GM12878 (cell line): ENCODE results near the gene NR4A2. TPM values are rescaled to one million over a fixed set of nuclear protein-coding genes. Genes with fewer than 3 reads are reported as not detected.
A peak's percentile ranks its signal among the peaks of the same experiment; 100 is the strongest.

Experiments used
- ATAC-seq: fragments of 200-7000 bp; cut with Tn5 transposase; 3 replicates; pipeline ENCODE4 v1.9.1; 2020; ENCODE audit warnings: mild to moderate bottlenecking, moderate library complexity
- BruUV-seq: library from RNA; stranded (reverse); fragments of 400-500 nt; replicated peaks from 2 replicates; lab custom pipeline; 2021; lab: Mats Ljungman, UMichigan
- CTCF ChIA-PET: fragments of 300-600 bp; sonication (Branson Sonifier 250); formaldehyde crosslinking; extraction: SDS; loops from one replicate; lab custom pipeline; 2021; ENCODE audit warnings: inconsistent platforms; lab: Yijun Ruan, JAX
- POLR2A ChIA-PET: fragments of 350-600 bp; formaldehyde crosslinking; extraction: SDS; loops from one replicate; lab custom pipeline; 2021; ENCODE audit warnings: inconsistent platforms; lab: Charles Lee
- RAD21 ChIA-PET: fragments of 300-600 bp; sonication (Branson Sonifier 250); formaldehyde crosslinking; loops from one replicate; lab custom pipeline; 2023; ENCODE audit warnings: antibody characterized with exemption; ENCODE audit not compliant: unreplicated experiment; lab: Charles Lee
- SMC1A ChIA-PET: fragments of 300-600 bp; sonication (Branson Sonifier 250); formaldehyde crosslinking; loops from one replicate; lab custom pipeline; 2023; ENCODE audit not compliant: unreplicated experiment, uncharacterized antibody; lab: Charles Lee
- DNase-seq: peaks from one replicate; pipeline ENCODE4 v3.0.0-alpha.2; 2011; ENCODE audit warnings: low read depth, low spot score
- FAIRE-seq: peaks from 3 replicates; lab custom pipeline; 2011; peaks lifted over from hg19 to GRCh38; lab: Jason Lieb, UNC
- H2AFZ ChIP-seq: 2 replicates; pipeline ENCODE4 v1.6.0; 2011; ENCODE audit warnings: low read depth, low read length, control low read depth; ENCODE audit not compliant: control insufficient read depth
- H3K27ac ChIP-seq: 2 replicates; pipeline ENCODE4 v1.5.1; 2011; ENCODE audit warnings: control low read depth; ENCODE audit not compliant: control insufficient read depth, insufficient read depth
- H3K27me3 ChIP-seq, 2 experiments: replicated peaks in 1 of 2; 2 replicates each; pipeline versions ENCODE4 v1.6.0 to v1.6.1; 2011; ENCODE audit warnings: low read length in 1 of 2; ENCODE audit not compliant: control insufficient read depth in 2 of 2, insufficient read depth in 2 of 2
- H3K36me3 ChIP-seq, 2 experiments: 2 replicates each; pipeline ENCODE4 v1.5.1; 2011; ENCODE audit warnings: low read length in 1 of 2; ENCODE audit not compliant: control insufficient read depth in 2 of 2, insufficient read depth in 2 of 2
- H3K4me1 ChIP-seq: 2 replicates; pipeline ENCODE4 v1.6.1; 2011; ENCODE audit warnings: mild to moderate bottlenecking, low read length, moderate library complexity, mixed read lengths; ENCODE audit not compliant: control insufficient read depth, insufficient read depth
- H3K4me2 ChIP-seq: 2 replicates; pipeline ENCODE4 v1.6.0; 2011; ENCODE audit warnings: control low read depth; ENCODE audit not compliant: control insufficient read depth, insufficient read depth
- H3K4me3 ChIP-seq: fragments of 200-600 bp; sonication (generic); 2 replicates; pipeline ENCODE4 v1.5.1; 2016
- H3K79me2 ChIP-seq: 2 replicates; pipeline ENCODE4 v1.6.0; 2011; ENCODE audit warnings: low read length; ENCODE audit not compliant: control insufficient read depth, insufficient read depth
- H3K9ac ChIP-seq: 2 replicates; pipeline ENCODE4 v1.8.0; 2011; ENCODE audit warnings: low read length, control low read depth, mixed read lengths; ENCODE audit not compliant: control insufficient read depth, insufficient read depth
- H3K9me3 ChIP-seq: replicated peaks from 3 replicates; pipeline ENCODE4 v1.5.1; 2011; ENCODE audit warnings: mild to moderate bottlenecking, low read length; ENCODE audit not compliant: control insufficient read depth, insufficient read depth
- H4K20me1 ChIP-seq: 2 replicates; pipeline ENCODE4 v1.6.0; 2011; ENCODE audit not compliant: control insufficient read depth, insufficient read depth
- FOS ChIP-seq: IDR thresholded peaks from 3 replicates; pipeline ENCODE4 v1.6.1; 2011; ENCODE audit warnings: borderline replicate concordance; ENCODE audit not compliant: insufficient read length; ENCODE audit errors: extremely low read depth
- SREBF2 ChIP-seq: IDR thresholded peaks from 2 replicates; pipeline ENCODE4 v1.6.1; 2012; ENCODE audit warnings: mild to moderate bottlenecking, low read length
- TCF12 ChIP-seq: IDR thresholded peaks from 2 replicates; pipeline ENCODE4 v1.6.1; 2011; ENCODE audit warnings: low read depth, mild to moderate bottlenecking, low read length
- WGBS: methylation state at CpG from one replicate; pipeline ENCODE4 v1.1.6; 2016; ENCODE audit warnings: low lambda C conversion rate; ENCODE audit not compliant: insufficient replicate concordance, insufficient coverage; ENCODE audit errors: missing lambda C conversion rate; 5-methylcytosine and 5-hydroxymethylcytosine counted together
- in situ Hi-C: fragments of 300-500 bp; cut with MboI; formaldehyde crosslinking; loops from 9 replicates; pipeline ENCODE4 v1.14.3; 2018; ENCODE audit warnings: mixed read lengths
- intact Hi-C: fragments of 100-400 bp; cut with micrococcal nuclease; formaldehyde crosslinking; loops from one replicate; pipeline ENCODE4 v1.14.2; 2022; ENCODE audit not compliant: unreplicated experiment
- polyA plus RNA-seq, 11 experiments: library from polyadenylated mRNA; depleted of rRNA in 4 of 11; unstranded in 6 of 11; stranded (reverse) in 5 of 11; fragments of >200 nt; fragmentation: Nextera tagmentation in 4 of 11; fragmentation: Illumina TruSeq in 1 of 11; extraction: Ambion mirVana in 4 of 11; extraction: Trizol in 1 of 11; gene quantifications; 1 replicate in 1 of 11; 2 replicates in 10 of 11; pipeline versions ENCODE4 v1.2.1 to v1.2.3, GENCODE V29; 2011 to 2016; ENCODE audit warnings: inconsistent platforms in 2 of 11, missing spikeins in 2 of 11, low read depth in 1 of 11
- total RNA-seq, 4 experiments: library from RNA; depleted of rRNA in 3 of 4; stranded (reverse); fragments of >200 nt in 3 of 4; fragmentation: Illumina TruSeq in 1 of 4; extraction: Trizol in 1 of 4; gene quantifications; 2 replicates each; pipeline versions ENCODE4 v1.2.1 to v1.2.3, GENCODE V29; 2013 to 2021
- TF ChIP-seq, protein P1 (sequence below): fragments of 450-650 bp; IDR thresholded peaks from 2 replicates; pipeline ENCODE4 v1.6.1; 2017; ENCODE audit warnings: antibody characterized with exemption, mild to moderate bottlenecking, moderate library complexity
- TF ChIP-seq, protein P2 (sequence below): fragments of 450-650 bp; IDR thresholded peaks from 2 replicates; pipeline ENCODE4 v1.6.1; 2017; ENCODE audit warnings: borderline replicate concordance
- TF ChIP-seq, protein P3 (sequence below): fragments of 450-650 bp; IDR thresholded peaks from 2 replicates; pipeline ENCODE4 v1.6.1; 2017; ENCODE audit warnings: mild to moderate bottlenecking, moderate library complexity

Gene NR4A2
- total and polyA plus RNA-seq, 10 of the 15 experiments (the other 5 are each of a cell fraction or from before 2014, with no cell fraction given), result 0.15 to 3.4 (median 0.58) TPM

DNA sequence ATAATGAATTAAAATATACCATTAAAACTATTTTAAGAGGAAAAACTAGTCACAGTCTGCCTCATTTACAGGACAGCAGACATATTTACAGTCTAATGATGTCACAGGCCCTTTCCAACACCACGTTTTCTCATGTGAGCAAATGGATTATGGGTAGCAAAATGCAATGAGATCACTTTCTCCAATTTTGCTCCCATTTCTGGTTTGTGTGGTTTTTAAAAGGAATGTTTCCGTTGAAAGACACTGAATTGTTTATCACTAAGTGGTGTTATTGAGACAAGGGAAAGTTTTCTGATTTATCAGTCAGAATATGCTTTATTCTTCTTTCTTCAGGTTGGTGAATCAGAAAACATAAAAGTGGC, 11.4 kb upstream of the NR4A2 start:
- Histone ChIP-seq H3K9me3 (no peaks in the 10 kb centered on the region), H2AFZ (no peak overlapping the region), H3K4me1 (peaks cover 12% of the 10 kb centered on the region), H3K27ac (no peak overlapping the region), H3K36me3 (no peaks in the 10 kb centered on the region), H3K4me3 (no peak overlapping the region), H3K9ac (no peak overlapping the region), H3K79me2 (peaks cover 1% of the 10 kb centered on the region), H3K27me3 (no peaks in the 10 kb centered on the region), H4K20me1 (no peaks in the 10 kb centered on the region), H3K4me2 (no peak overlapping the region)
- in situ Hi-C loops, result loop anchor here (10.0 to 25.0 kb wide), 2 partner anchors 51 to 243 kb away; no protein-coding TSS in a partner anchor
- TF ChIP-seq, protein P1, sequence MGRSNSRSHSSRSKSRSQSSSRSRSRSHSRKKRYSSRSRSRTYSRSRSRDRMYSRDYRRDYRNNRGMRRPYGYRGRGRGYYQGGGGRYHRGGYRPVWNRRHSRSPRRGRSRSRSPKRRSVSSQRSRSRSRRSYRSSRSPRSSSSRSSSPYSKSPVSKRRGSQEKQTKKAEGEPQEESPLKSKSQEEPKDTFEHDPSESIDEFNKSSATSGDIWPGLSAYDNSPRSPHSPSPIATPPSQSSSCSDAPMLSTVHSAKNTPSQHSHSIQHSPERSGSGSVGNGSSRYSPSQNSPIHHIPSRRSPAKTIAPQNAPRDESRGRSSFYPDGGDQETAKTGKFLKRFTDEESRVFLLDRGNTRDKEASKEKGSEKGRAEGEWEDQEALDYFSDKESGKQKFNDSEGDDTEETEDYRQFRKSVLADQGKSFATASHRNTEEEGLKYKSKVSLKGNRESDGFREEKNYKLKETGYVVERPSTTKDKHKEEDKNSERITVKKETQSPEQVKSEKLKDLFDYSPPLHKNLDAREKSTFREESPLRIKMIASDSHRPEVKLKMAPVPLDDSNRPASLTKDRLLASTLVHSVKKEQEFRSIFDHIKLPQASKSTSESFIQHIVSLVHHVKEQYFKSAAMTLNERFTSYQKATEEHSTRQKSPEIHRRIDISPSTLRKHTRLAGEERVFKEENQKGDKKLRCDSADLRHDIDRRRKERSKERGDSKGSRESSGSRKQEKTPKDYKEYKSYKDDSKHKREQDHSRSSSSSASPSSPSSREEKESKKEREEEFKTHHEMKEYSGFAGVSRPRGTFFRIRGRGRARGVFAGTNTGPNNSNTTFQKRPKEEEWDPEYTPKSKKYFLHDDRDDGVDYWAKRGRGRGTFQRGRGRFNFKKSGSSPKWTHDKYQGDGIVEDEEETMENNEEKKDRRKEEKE, result no peak
- TF ChIP-seq FOS (no peak), TCF12 (no peak), SREBF2 (no peak)
- TF ChIP-seq, protein P2, sequence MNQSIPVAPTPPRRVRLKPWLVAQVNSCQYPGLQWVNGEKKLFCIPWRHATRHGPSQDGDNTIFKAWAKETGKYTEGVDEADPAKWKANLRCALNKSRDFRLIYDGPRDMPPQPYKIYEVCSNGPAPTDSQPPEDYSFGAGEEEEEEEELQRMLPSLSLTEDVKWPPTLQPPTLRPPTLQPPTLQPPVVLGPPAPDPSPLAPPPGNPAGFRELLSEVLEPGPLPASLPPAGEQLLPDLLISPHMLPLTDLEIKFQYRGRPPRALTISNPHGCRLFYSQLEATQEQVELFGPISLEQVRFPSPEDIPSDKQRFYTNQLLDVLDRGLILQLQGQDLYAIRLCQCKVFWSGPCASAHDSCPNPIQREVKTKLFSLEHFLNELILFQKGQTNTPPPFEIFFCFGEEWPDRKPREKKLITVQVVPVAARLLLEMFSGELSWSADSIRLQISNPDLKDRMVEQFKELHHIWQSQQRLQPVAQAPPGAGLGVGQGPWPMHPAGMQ, result no peak
- TF ChIP-seq, protein P3, sequence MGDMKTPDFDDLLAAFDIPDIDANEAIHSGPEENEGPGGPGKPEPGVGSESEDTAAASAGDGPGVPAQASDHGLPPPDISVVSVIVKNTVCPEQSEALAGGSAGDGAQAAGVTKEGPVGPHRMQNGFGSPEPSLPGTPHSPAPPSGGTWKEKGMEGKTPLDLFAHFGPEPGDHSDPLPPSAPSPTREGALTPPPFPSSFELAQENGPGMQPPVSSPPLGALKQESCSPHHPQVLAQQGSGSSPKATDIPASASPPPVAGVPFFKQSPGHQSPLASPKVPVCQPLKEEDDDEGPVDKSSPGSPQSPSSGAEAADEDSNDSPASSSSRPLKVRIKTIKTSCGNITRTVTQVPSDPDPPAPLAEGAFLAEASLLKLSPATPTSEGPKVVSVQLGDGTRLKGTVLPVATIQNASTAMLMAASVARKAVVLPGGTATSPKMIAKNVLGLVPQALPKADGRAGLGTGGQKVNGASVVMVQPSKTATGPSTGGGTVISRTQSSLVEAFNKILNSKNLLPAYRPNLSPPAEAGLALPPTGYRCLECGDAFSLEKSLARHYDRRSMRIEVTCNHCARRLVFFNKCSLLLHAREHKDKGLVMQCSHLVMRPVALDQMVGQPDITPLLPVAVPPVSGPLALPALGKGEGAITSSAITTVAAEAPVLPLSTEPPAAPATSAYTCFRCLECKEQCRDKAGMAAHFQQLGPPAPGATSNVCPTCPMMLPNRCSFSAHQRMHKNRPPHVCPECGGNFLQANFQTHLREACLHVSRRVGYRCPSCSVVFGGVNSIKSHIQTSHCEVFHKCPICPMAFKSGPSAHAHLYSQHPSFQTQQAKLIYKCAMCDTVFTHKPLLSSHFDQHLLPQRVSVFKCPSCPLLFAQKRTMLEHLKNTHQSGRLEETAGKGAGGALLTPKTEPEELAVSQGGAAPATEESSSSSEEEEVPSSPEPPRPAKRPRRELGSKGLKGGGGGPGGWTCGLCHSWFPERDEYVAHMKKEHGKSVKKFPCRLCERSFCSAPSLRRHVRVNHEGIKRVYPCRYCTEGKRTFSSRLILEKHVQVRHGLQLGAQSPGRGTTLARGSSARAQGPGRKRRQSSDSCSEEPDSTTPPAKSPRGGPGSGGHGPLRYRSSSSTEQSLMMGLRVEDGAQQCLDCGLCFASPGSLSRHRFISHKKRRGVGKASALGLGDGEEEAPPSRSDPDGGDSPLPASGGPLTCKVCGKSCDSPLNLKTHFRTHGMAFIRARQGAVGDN, result no peak
- no peak for ATAC-seq
- intact Hi-C loops, result loop anchor here (2.0 kb wide), 2 partner anchors 37 to 1099 kb away; no protein-coding TSS in a partner anchor
- WGBS, result 44% methylated on average over 2 of the region's 2 CpGs
- BruUV-seq, result no TSS peak
- SMC1A ChIA-PET, result interaction anchor here (1.0 to 2.8 kb wide), 13 partner anchors 9 to 246 kb away, joined by 3 to 14 read pairs (median 5); no protein-coding TSS in a partner anchor
- RAD21 ChIA-PET, result interaction anchor here (1.3 to 7.1 kb wide), 8 partner anchors 9 to 712 kb away, joined by 3 to 36 read pairs (median 12); no protein-coding TSS in a partner anchor
- peak; percentile 27 for FAIRE-seq
- DNase-seq, result no peak
- POLR2A ChIA-PET, result no interaction called here
- CTCF ChIA-PET, result interaction anchor here (1.4 kb wide), 2 partner anchors 192 to 246 kb away, joined by 3 read pairs; no protein-coding TSS in a partner anchor
